Measurements from ENCODE around the gene LMO7. TPM values are rescaled to one million over a fixed set of nuclear protein-coding genes. Genes with fewer than 3 reads are reported as not detected.

LMO7 gene
- total RNA-seq, 1 experiment from 2014 or later = 18.5 TPM

GRCh38 chr13:75635101-75635827 is 866 bp upstream of the LMO7 start (continued):
- TF ChIP-seq AFF4 (CRISPR knock-in tag; IDR thresholded peaks at IDR 0.05; ENCODE audit: borderline replicate concordance) = no peak
- no peak for TF ChIP-seq NFATC4 (CRISPR knock-in tag; IDR thresholded peaks at IDR 0.05)
- no peak for TF ChIP-seq USF1 (CRISPR knock-in tag; IDR thresholded peaks at IDR 0.05)
- TF ChIP-seq NR2C2 (CRISPR knock-in tag; IDR thresholded peaks at IDR 0.05) = no peak
- no peak for TF ChIP-seq GTF2I (CRISPR knock-in tag; conservative IDR thresholded peaks at IDR 0.05)
- no peak for TF ChIP-seq GRHL2 (CRISPR knock-in tag; IDR thresholded peaks at IDR 0.05; ENCODE audit: insufficient replicate concordance, severe bottlenecking)
- peak; percentile 58; the same call in 1 of the 2 replicates for TF ChIP-seq SMAD3 (CRISPR knock-in tag; IDR thresholded peaks at IDR 0.05; ENCODE audit: borderline replicate concordance)
- no peak for TF ChIP-seq ZNF512 (CRISPR knock-in tag; IDR thresholded peaks at IDR 0.05; ENCODE audit: borderline replicate concordance)
- no peak for TF ChIP-seq ZNF317 (CRISPR knock-in tag; IDR thresholded peaks at IDR 0.05; ENCODE audit: borderline replicate concordance, low read depth)
- TF ChIP-seq STAT6 (CRISPR knock-in tag; conservative IDR thresholded peaks at IDR 0.05; ENCODE audit: low read depth) = no peak
- TF ChIP-seq ZBTB21 (CRISPR knock-in tag; IDR thresholded peaks at IDR 0.05; ENCODE audit: borderline replicate concordance) = no peak
- no peak for TF ChIP-seq ZNF423 (CRISPR knock-in tag; IDR thresholded peaks at IDR 0.05)
- TF ChIP-seq MXD4 (CRISPR knock-in tag; IDR thresholded peaks at IDR 0.05; ENCODE audit: borderline replicate concordance) = no peak
- no peak for TF ChIP-seq RELA (CRISPR knock-in tag; IDR thresholded peaks at IDR 0.05; ENCODE audit: borderline replicate concordance)
- no peak for TF ChIP-seq JAZF1 (CRISPR knock-in tag; IDR thresholded peaks at IDR 0.05)
- TF ChIP-seq NR1H2 (CRISPR knock-in tag; IDR thresholded peaks at IDR 0.05) = no peak
- TF ChIP-seq IRF1 (CRISPR knock-in tag; IDR thresholded peaks at IDR 0.05) = 0 out of 2 replicates have a peak, but pooled peaks have one; percentile 70
- TF ChIP-seq FOXJ3 (CRISPR knock-in tag; IDR thresholded peaks at IDR 0.05; ENCODE audit: borderline replicate concordance) = no peak
- TF ChIP-seq TCF7 (CRISPR knock-in tag; IDR thresholded peaks at IDR 0.05; ENCODE audit: low read depth) = no peak
- TF ChIP-seq ZNF138 (CRISPR knock-in tag; conservative IDR thresholded peaks at IDR 0.05) = no peak
- peak; percentile 79 for TF ChIP-seq FOXP4 (CRISPR knock-in tag; IDR thresholded peaks at IDR 0.05)
- no peak; the same call in 1 of the 2 replicates for TF ChIP-seq JUN (CRISPR knock-in tag; IDR thresholded peaks at IDR 0.05)
- TF ChIP-seq ATF2 (CRISPR knock-in tag; IDR thresholded peaks at IDR 0.05; ENCODE audit: borderline replicate concordance, low read depth) = no peak
- TF ChIP-seq ZSCAN18 (CRISPR knock-in tag; IDR thresholded peaks at IDR 0.05) = no peak

All from WTC11 (cell line).